ENCODE results near the gene B3GALT4. TPM values are rescaled to one million over a fixed set of nuclear protein-coding genes. Genes with fewer than 3 reads are reported as not detected.

Gene B3GALT4
- total and polyA plus RNA-seq, 2 of the 13 experiments (the other 11 are each of a cell fraction or from before 2014, with no cell fraction given), result 0.04 to 0.27 TPM

DNA sequence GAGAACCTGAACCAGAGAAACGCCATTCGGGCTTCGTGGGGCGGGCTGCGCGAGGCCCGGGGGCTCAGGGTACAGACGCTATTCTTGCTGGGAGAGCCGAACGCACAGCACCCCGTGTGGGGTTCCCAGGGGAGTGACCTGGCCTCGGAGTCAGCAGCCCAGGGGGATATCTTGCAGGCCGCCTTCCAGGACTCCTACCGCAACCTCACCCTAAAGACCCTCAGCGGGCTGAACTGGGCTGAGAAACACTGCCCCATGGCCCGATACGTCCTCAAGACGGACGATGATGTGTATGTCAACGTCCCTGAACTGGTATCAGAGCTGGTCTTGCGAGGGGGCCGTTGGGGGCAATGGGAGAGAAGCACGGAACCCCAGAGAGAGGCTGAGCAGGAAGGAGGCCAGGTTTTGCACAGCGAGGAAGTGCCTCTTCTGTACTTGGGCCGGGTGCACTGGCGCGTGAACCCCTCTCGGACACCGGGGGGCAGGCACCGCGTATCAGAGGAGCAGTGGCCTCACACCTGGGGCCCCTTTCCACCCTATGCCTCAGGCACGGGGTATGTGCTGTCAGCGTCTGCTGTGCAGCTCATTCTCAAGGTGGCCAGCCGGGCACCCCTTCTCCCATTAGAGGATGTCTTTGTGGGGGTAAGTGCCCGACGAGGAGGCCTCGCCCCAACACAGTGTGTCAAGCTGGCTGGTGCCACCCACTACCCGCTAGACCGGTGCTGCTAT is 904 bp downstream of the B3GALT4 start (continued):
- TF ChIP-seq, protein P1, sequence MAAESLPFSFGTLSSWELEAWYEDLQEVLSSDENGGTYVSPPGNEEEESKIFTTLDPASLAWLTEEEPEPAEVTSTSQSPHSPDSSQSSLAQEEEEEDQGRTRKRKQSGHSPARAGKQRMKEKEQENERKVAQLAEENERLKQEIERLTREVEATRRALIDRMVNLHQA (CRISPR knock-in tag; IDR thresholded peaks at IDR 0.05), result no peak
- TF ChIP-seq MXD4 (CRISPR knock-in tag; IDR thresholded peaks at IDR 0.05) (no peak), DR1 (CRISPR knock-in tag; IDR thresholded peaks at IDR 0.05) (no peak), ETV5 (CRISPR knock-in tag; IDR thresholded peaks at IDR 0.05; ENCODE audit: borderline replicate concordance) (0 out of 2 replicates have a peak, but pooled peaks have one; percentile 19), TFE3 (CRISPR knock-in tag; IDR thresholded peaks at IDR 0.05) (no peak), ZNF782 (CRISPR knock-in tag; IDR thresholded peaks at IDR 0.05; ENCODE audit: borderline replicate concordance) (no peak), ZNF329 (CRISPR knock-in tag; IDR thresholded peaks at IDR 0.05; ENCODE audit: low read depth) (no peak), AHDC1 (CRISPR knock-in tag; IDR thresholded peaks at IDR 0.05; ENCODE audit: borderline replicate concordance) (no peak), KDM1A (CRISPR knock-in tag; IDR thresholded peaks at IDR 0.05) (no peak), CBFB (CRISPR knock-in tag; IDR thresholded peaks at IDR 0.05) (no peak), ZBTB7A (CRISPR knock-in tag; IDR thresholded peaks at IDR 0.05) (peak; percentile 58; the same call in 1 of the 2 replicates), BRD4 (CRISPR knock-in tag; IDR thresholded peaks at IDR 0.05) (0 out of 2 replicates have a peak, but pooled peaks have one; percentile 20), ZBTB37 (CRISPR knock-in tag; IDR thresholded peaks at IDR 0.05) (no peak), PTBP1 (IDR thresholded peaks at IDR 0.05; ENCODE audit: low read depth, low read length, poor library complexity, severe bottlenecking) (peak; percentile 31), POLR2G (IDR thresholded peaks at IDR 0.05; ENCODE audit: low read depth, low read length) (peak; percentile 76)
- TF ChIP-seq, protein P2, sequence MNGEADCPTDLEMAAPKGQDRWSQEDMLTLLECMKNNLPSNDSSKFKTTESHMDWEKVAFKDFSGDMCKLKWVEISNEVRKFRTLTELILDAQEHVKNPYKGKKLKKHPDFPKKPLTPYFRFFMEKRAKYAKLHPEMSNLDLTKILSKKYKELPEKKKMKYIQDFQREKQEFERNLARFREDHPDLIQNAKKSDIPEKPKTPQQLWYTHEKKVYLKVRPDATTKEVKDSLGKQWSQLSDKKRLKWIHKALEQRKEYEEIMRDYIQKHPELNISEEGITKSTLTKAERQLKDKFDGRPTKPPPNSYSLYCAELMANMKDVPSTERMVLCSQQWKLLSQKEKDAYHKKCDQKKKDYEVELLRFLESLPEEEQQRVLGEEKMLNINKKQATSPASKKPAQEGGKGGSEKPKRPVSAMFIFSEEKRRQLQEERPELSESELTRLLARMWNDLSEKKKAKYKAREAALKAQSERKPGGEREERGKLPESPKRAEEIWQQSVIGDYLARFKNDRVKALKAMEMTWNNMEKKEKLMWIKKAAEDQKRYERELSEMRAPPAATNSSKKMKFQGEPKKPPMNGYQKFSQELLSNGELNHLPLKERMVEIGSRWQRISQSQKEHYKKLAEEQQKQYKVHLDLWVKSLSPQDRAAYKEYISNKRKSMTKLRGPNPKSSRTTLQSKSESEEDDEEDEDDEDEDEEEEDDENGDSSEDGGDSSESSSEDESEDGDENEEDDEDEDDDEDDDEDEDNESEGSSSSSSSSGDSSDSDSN (CRISPR knock-in tag; IDR thresholded peaks at IDR 0.05), result no peak
- TF ChIP-seq, protein P3, sequence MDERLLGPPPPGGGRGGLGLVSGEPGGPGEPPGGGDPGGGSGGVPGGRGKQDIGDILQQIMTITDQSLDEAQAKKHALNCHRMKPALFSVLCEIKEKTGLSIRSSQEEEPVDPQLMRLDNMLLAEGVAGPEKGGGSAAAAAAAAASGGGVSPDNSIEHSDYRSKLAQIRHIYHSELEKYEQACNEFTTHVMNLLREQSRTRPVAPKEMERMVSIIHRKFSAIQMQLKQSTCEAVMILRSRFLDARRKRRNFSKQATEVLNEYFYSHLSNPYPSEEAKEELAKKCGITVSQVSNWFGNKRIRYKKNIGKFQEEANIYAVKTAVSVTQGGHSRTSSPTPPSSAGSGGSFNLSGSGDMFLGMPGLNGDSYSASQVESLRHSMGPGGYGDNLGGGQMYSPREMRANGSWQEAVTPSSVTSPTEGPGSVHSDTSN (CRISPR knock-in tag; IDR thresholded peaks at IDR 0.05), result no peak
